Duodenal mucosa (tissue), 2 donors: Measurements from ENCODE around the gene LCP1.
A peak's percentile ranks its signal among the peaks of the same experiment; 100 is the strongest.

ENCODE experiments used
- H3K27ac ChIP-seq: one replicate; pipeline ENCODE4 v1.7.0; 2013; ENCODE audit warnings: low read depth, low read length
- H3K27me3 ChIP-seq, 2 donors: one replicate each; pipeline ENCODE4 v1.7.0; 2013; ENCODE audit warnings: low read length in 2 of 2, control low read depth in 1 of 2; ENCODE audit not compliant: insufficient read depth in 2 of 2, control insufficient read depth in 1 of 2
- H3K36me3 ChIP-seq, 2 donors: one replicate each; pipeline ENCODE4 v1.7.0; 2013; ENCODE audit warnings: low read length in 2 of 2, control low read depth in 1 of 2; ENCODE audit not compliant: insufficient read depth in 2 of 2, control insufficient read depth in 1 of 2
- H3K4me1 ChIP-seq, 2 donors: one replicate each; pipeline ENCODE4 v1.7.0; 2013; ENCODE audit warnings: low read length in 2 of 2, control low read depth in 1 of 2; ENCODE audit not compliant: insufficient read depth in 2 of 2, control insufficient read depth in 1 of 2
- H3K4me3 ChIP-seq, 2 donors: one replicate each; pipeline ENCODE4 v1.7.0; 2013; ENCODE audit warnings: low read length in 2 of 2, low read depth in 1 of 2
- H3K9ac ChIP-seq, 2 donors: one replicate each; pipeline ENCODE4 v1.7.0; 2013; ENCODE audit warnings: low read length in 2 of 2, low read depth in 1 of 2
- H3K9me3 ChIP-seq, 2 donors: one replicate each; pipeline ENCODE4 v1.7.0; 2013; ENCODE audit warnings: low read length in 2 of 2, control low read depth in 1 of 2; ENCODE audit not compliant: control insufficient read depth in 1 of 2

The LCP1 gene

DNA sequence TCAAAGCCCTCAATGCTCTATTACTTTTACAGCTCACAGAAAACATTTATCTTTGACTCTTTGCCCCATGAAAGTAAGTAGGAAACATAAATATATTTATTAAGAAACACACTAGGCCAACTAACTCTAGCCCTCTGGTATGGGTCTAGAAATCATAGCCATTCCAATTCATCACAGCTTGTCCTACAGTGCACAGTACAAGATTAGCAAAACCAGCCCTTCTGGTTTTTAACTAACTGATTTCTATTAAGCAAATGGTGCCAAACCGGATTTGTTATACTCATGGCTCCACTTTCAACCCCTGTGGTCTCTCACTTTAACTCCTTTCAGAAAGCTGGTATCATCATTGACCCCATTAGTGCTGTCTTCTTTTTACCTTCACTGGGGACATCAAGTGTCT lies 24.2 kb upstream of the LCP1 start:
- H3K9ac ChIP-seq: no peak overlapping the region
- H3K27me3 ChIP-seq: peaks cover 0 to 6% of the 10 kb centered on the region in 2 donors
- no peak overlapping the region for H3K4me3 ChIP-seq
- H3K9me3 ChIP-seq: no peaks in the 10 kb centered on the region
- H3K4me1 ChIP-seq: no peaks in the 10 kb centered on the region
- no peaks in the 10 kb centered on the region for H3K36me3 ChIP-seq
- H3K27ac ChIP-seq: no peak overlapping the region

DNA sequence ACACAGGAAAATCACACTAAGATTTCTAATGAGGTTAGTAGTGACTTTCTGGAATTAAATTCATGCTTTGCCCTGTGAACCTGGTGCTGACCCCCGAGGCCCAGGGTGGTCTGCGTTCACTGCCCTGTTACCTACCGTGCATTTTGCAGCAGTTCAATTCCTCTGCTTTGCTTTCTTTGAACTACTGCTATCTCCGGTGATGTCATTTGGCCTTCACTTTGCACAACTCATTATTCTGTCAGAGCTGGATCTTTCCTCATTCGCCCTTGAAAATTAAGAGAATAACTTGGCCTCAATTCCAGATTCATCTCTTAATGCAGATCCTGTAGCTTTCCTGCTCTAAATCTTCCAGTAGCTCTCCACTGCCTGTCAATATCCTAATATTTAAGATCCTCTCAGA lies 21.0 kb upstream of the LCP1 start:
- no peak overlapping the region for H3K9ac ChIP-seq
- no peak overlapping the region for H3K4me3 ChIP-seq
- no peaks in the 10 kb centered on the region for H3K36me3 ChIP-seq
- H3K27ac ChIP-seq: no peak overlapping the region
- no peaks in the 10 kb centered on the region for H3K4me1 ChIP-seq
- H3K27me3 ChIP-seq: no peaks in the 10 kb centered on the region
- H3K9me3 ChIP-seq: no peaks in the 10 kb centered on the region

DNA sequence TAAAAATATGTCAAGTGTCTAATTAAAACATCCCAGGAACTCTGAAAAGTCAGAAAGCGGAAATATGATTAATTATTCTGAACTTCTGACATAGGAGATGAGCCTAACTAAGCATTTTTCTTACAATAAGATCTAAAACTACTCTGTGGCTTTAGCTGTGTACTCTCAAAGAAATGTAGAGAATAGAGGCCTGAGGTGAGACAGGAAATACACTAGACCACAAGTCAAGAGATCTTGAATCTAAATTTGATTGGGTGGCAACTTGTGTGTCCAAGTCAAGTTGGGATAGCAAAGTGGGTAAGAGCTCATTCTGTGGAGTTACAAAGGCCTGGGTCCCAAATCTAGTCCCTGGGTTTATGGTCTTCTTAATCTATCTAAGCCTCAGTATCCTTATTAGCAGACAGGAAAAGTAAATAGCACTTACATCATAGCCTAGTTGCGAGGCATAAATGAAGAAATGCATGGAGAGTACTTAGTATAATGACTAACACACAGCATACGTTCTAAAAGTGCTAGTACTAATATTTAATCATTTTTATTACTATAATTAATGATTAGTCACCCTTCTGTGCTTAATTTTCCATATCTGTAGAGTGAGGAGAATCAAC lies 20.3 kb upstream of the LCP1 start:
- Histone ChIP-seq H3K36me3 (no peaks in the 10 kb centered on the region), H3K9me3 (no peaks in the 10 kb centered on the region), H3K4me3 (no peak overlapping the region), H3K27ac (no peak overlapping the region), H3K27me3 (no peaks in the 10 kb centered on the region), H3K4me1 (no peaks in the 10 kb centered on the region), H3K9ac (no peak overlapping the region)

DNA sequence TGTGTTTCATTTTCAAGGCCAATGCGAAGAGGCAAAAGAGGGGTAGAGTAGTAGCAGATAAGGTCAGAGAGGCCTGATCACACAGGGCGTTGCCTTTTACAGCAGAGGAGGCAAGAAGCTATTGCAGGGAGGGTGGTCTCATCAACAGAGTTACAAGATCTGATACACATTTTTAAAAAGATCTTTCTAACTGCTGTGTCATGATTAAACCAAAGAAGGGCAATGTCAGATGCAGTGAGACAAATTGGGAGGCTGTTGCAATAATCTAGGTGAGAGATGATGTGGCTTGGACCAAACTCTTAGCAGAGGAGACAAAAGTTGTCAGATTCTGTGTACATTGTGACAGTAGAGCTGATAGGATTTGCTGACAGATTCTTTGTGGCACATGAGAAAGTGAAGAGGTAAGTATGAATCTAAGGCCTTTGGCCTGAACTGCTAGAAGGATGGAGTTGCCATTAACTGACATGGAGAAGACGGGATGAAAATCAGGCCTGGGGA lies 16.8 kb upstream of the LCP1 start:
- H3K27me3 ChIP-seq: no peaks in the 10 kb centered on the region
- no peak overlapping the region for H3K27ac ChIP-seq
- no peaks in the 10 kb centered on the region for H3K9me3 ChIP-seq
- H3K4me1 ChIP-seq: no peaks in the 10 kb centered on the region
- no peak overlapping the region for H3K4me3 ChIP-seq
- no peak overlapping the region for H3K9ac ChIP-seq
- no peaks in the 10 kb centered on the region for H3K36me3 ChIP-seq

DNA sequence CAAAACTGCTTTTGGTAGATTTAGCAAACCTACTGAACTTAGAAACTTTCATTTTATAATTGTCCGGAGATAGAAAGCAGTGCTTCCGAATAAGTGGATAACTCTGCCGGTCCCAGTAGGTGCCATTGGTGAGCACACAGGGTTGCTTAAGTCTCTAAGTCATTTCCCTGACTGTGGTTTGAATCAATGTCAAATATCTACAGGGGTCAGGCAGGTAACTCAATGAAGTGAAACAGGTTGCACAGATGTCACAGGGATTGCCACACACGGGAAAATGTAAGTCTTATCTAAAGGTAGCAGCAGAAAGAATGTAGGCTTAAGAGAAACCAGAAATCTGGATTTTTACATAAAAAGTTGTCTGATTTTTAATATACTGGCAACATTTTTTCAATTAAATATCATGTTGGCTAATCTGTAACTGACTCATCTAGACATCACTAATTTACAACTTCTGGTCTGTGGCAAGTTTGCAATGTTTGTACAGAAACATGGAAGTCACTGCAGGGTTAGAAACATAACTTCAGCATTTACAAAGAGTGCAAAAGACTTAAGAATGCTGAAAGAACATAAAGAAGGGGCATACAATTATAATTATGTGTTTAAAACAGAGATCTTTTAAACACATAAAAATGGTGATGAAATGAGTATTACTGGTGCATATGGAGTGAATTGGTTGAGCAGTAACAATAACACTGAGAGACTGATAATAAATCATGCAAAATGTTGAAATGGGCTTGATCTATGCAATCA lies 15.5 kb upstream of the LCP1 start:
- H3K9me3 ChIP-seq: no peaks in the 10 kb centered on the region
- no peaks in the 10 kb centered on the region for H3K27me3 ChIP-seq
- H3K27ac ChIP-seq: no peak overlapping the region
- H3K4me3 ChIP-seq: no peak overlapping the region
- no peak overlapping the region for H3K9ac ChIP-seq
- H3K36me3 ChIP-seq: no peaks in the 10 kb centered on the region
- H3K4me1 ChIP-seq: no peaks in the 10 kb centered on the region

DNA sequence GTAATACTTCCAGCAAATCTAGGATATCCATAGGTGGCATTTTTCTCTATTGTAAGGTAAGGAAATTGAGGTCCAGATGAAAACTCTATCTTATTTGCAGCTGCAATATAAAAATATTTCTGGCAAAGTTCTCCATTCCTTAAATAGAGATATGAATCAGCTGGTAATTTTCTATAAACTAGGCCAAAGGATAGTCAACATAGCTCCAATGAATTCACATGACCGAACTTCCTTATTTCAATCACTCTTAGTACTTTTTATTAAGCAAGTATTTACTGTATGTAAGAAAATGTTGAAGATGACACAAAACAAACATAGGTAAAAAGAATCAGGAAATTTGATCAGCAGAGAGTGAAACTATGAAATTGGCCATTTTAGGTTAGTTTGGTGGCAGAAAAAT lies 13.0 kb upstream of the LCP1 start:
- Histone ChIP-seq H3K4me3 (no peak overlapping the region), H3K36me3 (no peaks in the 10 kb centered on the region), H3K9me3 (no peaks in the 10 kb centered on the region), H3K9ac (no peak overlapping the region), H3K4me1 (no peaks in the 10 kb centered on the region), H3K27me3 (no peaks in the 10 kb centered on the region), H3K27ac (no peak overlapping the region)

DNA sequence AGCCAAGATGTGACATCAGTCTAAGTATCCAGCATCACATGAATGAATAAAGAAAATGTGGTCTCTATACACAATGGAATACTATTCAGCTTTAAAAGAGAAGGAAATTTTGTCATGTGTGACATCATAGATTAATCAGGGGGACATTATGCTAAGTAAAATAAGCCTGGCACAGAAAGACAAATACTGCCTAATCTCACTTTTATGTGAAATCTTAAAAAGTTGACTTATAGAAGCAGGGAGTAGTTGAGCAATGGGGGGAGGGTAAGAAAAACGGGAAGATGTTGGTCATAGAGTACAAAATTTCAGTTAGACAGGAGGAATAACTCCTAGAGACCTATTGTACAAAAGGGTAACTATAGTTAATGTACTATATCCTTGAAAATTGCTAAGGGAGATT lies 10.4 kb upstream of the LCP1 start:
- H3K9me3 ChIP-seq: no peaks in the 10 kb centered on the region
- no peak overlapping the region for H3K4me3 ChIP-seq
- H3K9ac ChIP-seq: no peak overlapping the region
- no peaks in the 10 kb centered on the region for H3K27me3 ChIP-seq
- no peaks in the 10 kb centered on the region for H3K36me3 ChIP-seq
- no peak overlapping the region for H3K27ac ChIP-seq
- H3K4me1 ChIP-seq: no peaks in the 10 kb centered on the region

DNA sequence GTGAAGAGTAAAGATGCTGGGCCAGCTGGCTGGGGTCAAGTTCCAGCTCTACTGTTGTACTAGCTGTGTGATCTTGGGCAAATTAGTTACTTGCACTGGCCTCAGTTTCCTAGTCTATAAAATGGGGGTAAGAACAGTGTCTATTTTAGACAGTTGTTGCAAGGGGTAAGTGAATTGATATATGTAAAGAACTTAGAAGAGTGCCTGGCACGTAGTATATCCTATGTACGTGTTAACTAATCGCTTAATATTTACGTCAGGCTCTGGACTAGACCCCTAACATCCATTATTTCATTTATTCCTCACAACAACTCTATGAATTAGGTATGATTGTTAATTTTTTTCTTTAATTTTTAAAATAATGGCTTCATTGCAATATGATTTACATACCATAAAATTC lies 3.7 kb upstream of the LCP1 start:
- Histone ChIP-seq H3K27me3 (no peaks in the 10 kb centered on the region), H3K27ac (no peak overlapping the region), H3K4me3 (no peak overlapping the region), H3K4me1 (no peaks in the 10 kb centered on the region), H3K9ac (no peak overlapping the region), H3K9me3 (no peaks in the 10 kb centered on the region), H3K36me3 (no peaks in the 10 kb centered on the region)

DNA sequence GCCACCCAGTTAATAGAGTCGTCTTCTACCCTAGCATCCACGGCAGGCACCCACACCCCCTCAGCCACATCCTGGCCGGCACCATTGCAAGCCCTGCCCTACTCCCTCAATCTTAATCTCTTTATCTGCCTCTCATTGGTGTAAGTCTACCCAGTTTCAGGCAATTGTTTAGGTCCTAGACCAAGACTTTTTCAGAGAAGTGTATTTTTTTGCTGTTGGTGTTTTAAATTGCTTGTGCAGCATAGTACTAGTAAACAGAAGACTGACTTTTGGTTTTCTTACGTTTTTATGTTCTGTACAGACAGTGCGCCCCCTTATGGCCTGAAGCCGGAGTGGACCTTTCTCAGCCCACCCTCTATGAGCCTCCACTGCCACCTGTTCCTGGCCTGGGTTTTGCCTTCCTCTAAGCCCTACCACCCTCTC lies 2.3 kb upstream of the LCP1 start:
- Histone ChIP-seq H3K9me3 (no peaks in the 10 kb centered on the region), H3K27ac (no peak overlapping the region), H3K9ac (no peak overlapping the region), H3K27me3 (no peaks in the 10 kb centered on the region), H3K4me1 (no peaks in the 10 kb centered on the region), H3K4me3 (peak overlapping the region in 1 of 2 donors; percentile 37), H3K36me3 (no peaks in the 10 kb centered on the region)

DNA sequence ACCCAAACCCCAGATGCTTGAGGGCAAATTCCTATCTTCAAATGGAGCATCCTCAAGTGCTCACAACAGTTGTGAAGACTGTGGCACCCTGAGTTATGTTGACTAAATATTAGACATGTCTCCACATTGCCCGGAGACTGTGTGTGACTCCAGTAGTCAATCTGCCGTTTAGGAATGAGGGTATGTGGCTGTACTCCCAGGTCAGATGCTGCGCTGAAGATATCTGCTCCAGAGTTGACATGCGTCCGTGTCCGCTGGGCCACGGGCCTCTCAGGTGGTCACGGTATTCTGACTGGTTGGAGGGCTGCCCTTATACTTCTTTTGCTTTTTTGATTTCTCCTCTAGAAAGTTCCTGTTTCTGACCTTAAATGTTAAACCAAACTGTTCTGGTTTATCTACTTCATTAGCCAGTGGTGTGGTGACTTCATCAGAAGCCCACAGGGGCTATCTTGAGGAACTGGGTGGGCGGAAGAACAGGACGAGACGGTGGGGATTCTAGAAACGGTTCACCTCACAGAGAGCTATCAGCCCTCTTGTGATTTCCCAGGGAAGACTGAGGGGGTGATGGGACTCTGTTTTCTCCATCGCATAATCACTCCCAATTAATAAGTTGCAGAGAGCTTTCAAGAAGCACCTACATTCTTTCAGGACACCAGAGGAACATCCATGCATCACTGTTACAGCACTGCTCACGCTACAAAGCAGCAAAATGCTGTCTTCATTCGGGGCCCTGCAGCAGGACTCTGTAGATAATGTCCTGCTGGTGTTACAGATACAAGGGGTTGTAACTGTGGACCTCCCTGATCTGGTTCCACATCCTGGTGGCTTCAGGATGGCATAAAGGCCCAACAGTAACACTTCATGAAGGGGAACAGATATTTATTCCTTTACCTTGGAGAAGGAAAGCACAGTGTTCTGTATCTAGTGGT lies 1.3 kb upstream of the LCP1 start:
- no peaks in the 10 kb centered on the region for H3K9me3 ChIP-seq
- H3K4me1 ChIP-seq: no peaks in the 10 kb centered on the region
- no peaks in the 10 kb centered on the region for H3K36me3 ChIP-seq
- no peak overlapping the region for H3K27ac ChIP-seq
- H3K27me3 ChIP-seq: no peaks in the 10 kb centered on the region
- H3K9ac ChIP-seq: no peak overlapping the region
- no peak overlapping the region for H3K4me3 ChIP-seq
